CD14-positive monocyte (primary cell): Measurements from ENCODE around the gene MDGA2. TPM values are rescaled to one million over a fixed set of nuclear protein-coding genes. Genes with fewer than 3 reads are reported as not detected.

Experiments
- DNase-seq, 3 donors: peaks; one replicate each; pipeline ENCODE4 v3.0.0-alpha.2; 2011 to 2022
- H2AFZ ChIP-seq: 2 replicates; pipeline ENCODE4 v1.6.0; 2012; ENCODE audit warnings: mild to moderate bottlenecking, low read depth, low read length, inconsistent platforms; ENCODE audit not compliant: insufficient read depth, poor library complexity, severe bottlenecking
- H3K27ac ChIP-seq, 2 donors: 1 replicate in 1 of 2; 2 replicates in 1 of 2; pipeline ENCODE4 v1.5.1; 2012 to 2013; ENCODE audit warnings: low read length in 2 of 2, control low read depth in 1 of 2, inconsistent platforms in 1 of 2, low read depth in 1 of 2, mild to moderate bottlenecking in 1 of 2
- H3K27me3 ChIP-seq, 2 donors: one replicate each; pipeline versions ENCODE4 v1.6.0 to v1.6.1; 2011 to 2013; ENCODE audit warnings: low read length in 2 of 2; ENCODE audit not compliant: control insufficient read depth in 2 of 2, insufficient read depth in 2 of 2
- H3K36me3 ChIP-seq, 2 donors: replicated peaks in 1 of 2; 1 replicate in 1 of 2; 2 replicates in 1 of 2; pipeline versions ENCODE4 v1.5.1 to v1.6.1; 2012 to 2013; ENCODE audit warnings: low read length in 2 of 2, control low read depth in 1 of 2, inconsistent platforms in 1 of 2, mild to moderate bottlenecking in 1 of 2; ENCODE audit not compliant: insufficient read depth in 2 of 2, control insufficient read depth in 1 of 2
- H3K4me1 ChIP-seq, 2 donors: 1 replicate in 1 of 2; 2 replicates in 1 of 2; pipeline versions ENCODE4 v1.5.1 to v1.6.1; 2012 to 2013; ENCODE audit warnings: low read length in 2 of 2, control low read depth in 1 of 2, inconsistent platforms in 1 of 2, mild to moderate bottlenecking in 1 of 2, moderate library complexity in 1 of 2; ENCODE audit not compliant: insufficient read depth in 2 of 2, control insufficient read depth in 1 of 2
- H3K4me2 ChIP-seq: replicated peaks from 2 replicates; pipeline ENCODE3; 2012; ENCODE audit warnings: low read length, moderate library complexity, mild to moderate bottlenecking; ENCODE audit not compliant: poor library complexity, severe bottlenecking; ENCODE audit errors: extremely low read depth
- H3K4me3 ChIP-seq, 3 experiments: fragments of 200-600 bp in 1 of 3; sonication (generic) in 1 of 3; replicated peaks in 1 of 3; 1 replicate in 2 of 3; 2 replicates in 1 of 3; pipeline ENCODE4 v1.5.1; 2011 to 2013; ENCODE audit warnings: low read length in 3 of 3, mild to moderate bottlenecking in 3 of 3, control low read depth in 2 of 3, low read depth in 2 of 3, inconsistent platforms in 1 of 3, moderate library complexity in 1 of 3
- H3K79me2 ChIP-seq: 2 replicates; pipeline ENCODE4 v1.6.0; 2012; ENCODE audit warnings: mild to moderate bottlenecking, control low read depth, inconsistent platforms, low read length, moderate library complexity; ENCODE audit not compliant: insufficient read depth
- H3K9ac ChIP-seq: 2 replicates; pipeline ENCODE4 v1.6.0; 2017; ENCODE audit warnings: low read length, mild to moderate bottlenecking; ENCODE audit not compliant: insufficient read depth, poor library complexity, severe bottlenecking
- H3K9me3 ChIP-seq, 2 donors: replicated peaks in 1 of 2; 1 replicate in 1 of 2; 2 replicates in 1 of 2; pipeline versions ENCODE4 v1.5.1 to v1.6.1; 2012 to 2013; ENCODE audit warnings: low read length in 2 of 2, control low read depth in 1 of 2; ENCODE audit not compliant: control insufficient read depth in 1 of 2, insufficient read depth in 1 of 2
- H4K20me1 ChIP-seq: 2 replicates; pipeline ENCODE4 v1.6.0; 2012; ENCODE audit warnings: mild to moderate bottlenecking, low read length, control low read depth, moderate library complexity; ENCODE audit not compliant: insufficient read depth
- H3K27ac Mint-ChIP-seq, 7 donors: one replicate each; pipeline ENCODE4 v1.8.0; 2020; ENCODE audit warnings: mild to moderate bottlenecking in 7 of 7, mixed read lengths in 7 of 7, moderate library complexity in 6 of 7, inconsistent platforms in 2 of 7
- H3K27me3 Mint-ChIP-seq, 3 donors: one replicate each; pipeline ENCODE4 v1.8.0; 2021 to 2022; ENCODE audit warnings: low read depth in 3 of 3, mild to moderate bottlenecking in 3 of 3, mixed read lengths in 3 of 3, moderate library complexity in 3 of 3, inconsistent platforms in 1 of 3
- H3K36me3 Mint-ChIP-seq, 2 donors: one replicate each; pipeline ENCODE4 v1.8.0; 2020; ENCODE audit warnings: mixed read lengths in 2 of 2, inconsistent platforms in 1 of 2, mild to moderate bottlenecking in 1 of 2
- H3K4me1 Mint-ChIP-seq: one replicate; pipeline ENCODE4 v1.8.0; 2020; ENCODE audit warnings: mild to moderate bottlenecking, mixed read lengths
- H3K4me3 Mint-ChIP-seq, 2 donors: one replicate each; pipeline ENCODE4 v1.8.0; 2020; ENCODE audit warnings: mild to moderate bottlenecking in 2 of 2, mixed read lengths in 2 of 2, moderate library complexity in 1 of 2
- H3K9me3 Mint-ChIP-seq, 7 donors: one replicate each; pipeline ENCODE4 v1.8.0; 2020 to 2022; ENCODE audit warnings: mixed read lengths in 7 of 7, mild to moderate bottlenecking in 6 of 7, moderate library complexity in 6 of 7, inconsistent platforms in 2 of 7
- CTCF ChIP-seq: fragments of 200-600 bp; IDR thresholded peaks from one replicate; pipeline ENCODE4 v1.8.0; 2022; ENCODE audit warnings: antibody characterized with exemption, mild to moderate bottlenecking
- WGBS: methylation state at CpG from one replicate; pipeline ENCODE4 v1.1.5; 2013; ENCODE audit warnings: missing lambda C conversion rate; ENCODE audit not compliant: insufficient coverage; 5-methylcytosine and 5-hydroxymethylcytosine counted together
- intact Hi-C, 2 donors: fragments of 100-400 bp; cut with micrococcal nuclease; formaldehyde crosslinking; loops; one replicate each; pipeline versions ENCODE4 v1.15.0 to v1.15.1; 2023
- polyA plus RNA-seq, 3 donors: library from polyadenylated mRNA; depleted of rRNA in 1 of 3; unstranded in 2 of 3; stranded (reverse) in 1 of 3; fragments of 300-500 nt in 2 of 3; fragments of >200 nt in 1 of 3; fragmentation: Illumina TruSeq in 2 of 3; gene quantifications; 1 replicate in 2 of 3; 2 replicates in 1 of 3; pipeline ENCODE4 v1.2.3, GENCODE V29; 2012 to 2021

MDGA2 gene
- polyA plus RNA-seq, 3 donors: not detected

- no peaks in the 10 kb centered on the region for H3K9me3 ChIP-seq
- Mint-ChIP-seq H3K36me3 (no peaks in the 10 kb centered on the region), H3K9me3 (peaks cover 0 to 7% (median 0%) of the 10 kb centered on the region in 7 donors), H3K4me3 (no peak overlapping the region), H3K27ac (no peak overlapping the region), H3K4me1 (no peaks in the 10 kb centered on the region), H3K27me3 (no peaks in the 10 kb centered on the region)
- no peak for DNase-seq
- H3K27ac ChIP-seq: no peak overlapping the region
- no peak for TF ChIP-seq CTCF
- H3K36me3 ChIP-seq: no peaks in the 10 kb centered on the region
- no peak overlapping the region for H3K4me2 ChIP-seq
- intact Hi-C loops: no loop called here
- H3K4me3 ChIP-seq: no peak overlapping the region
- no peak overlapping the region for H3K9ac ChIP-seq
- H3K27me3 ChIP-seq: no peaks in the 10 kb centered on the region
- H3K79me2 ChIP-seq: no peaks in the 10 kb centered on the region
- no peak overlapping the region for H2AFZ ChIP-seq
- H3K4me1 ChIP-seq: no peaks in the 10 kb centered on the region
- H4K20me1 ChIP-seq: no peaks in the 10 kb centered on the region
- WGBS: 78% methylated on average over 3 of the region's 6 CpGs
These were observed 310.2 kb downstream of the MDGA2 start for GRCh38 chr14:47365233-47365632.

GRCh38 chr14:47353186-47353585 lies 322.2 kb downstream of the MDGA2 start:
- Mint-ChIP-seq H3K4me3 (no peak overlapping the region), H3K9me3 (peaks cover 2 to 15% (median 8%) of the 10 kb centered on the region in 7 donors), H3K36me3 (no peaks in the 10 kb centered on the region), H3K27ac (no peak overlapping the region), H3K4me1 (no peaks in the 10 kb centered on the region), H3K27me3 (no peaks in the 10 kb centered on the region)
- no peaks in the 10 kb centered on the region for H3K79me2 ChIP-seq
- DNase-seq: no peak
- no peak overlapping the region for H3K9ac ChIP-seq
- no peak overlapping the region for H3K27ac ChIP-seq
- H3K4me1 ChIP-seq: no peaks in the 10 kb centered on the region
- 60% methylated on average over 1 of the region's 4 CpGs for WGBS
- no peaks in the 10 kb centered on the region for H4K20me1 ChIP-seq
- no peak overlapping the region for H2AFZ ChIP-seq
- H3K4me3 ChIP-seq: no peak overlapping the region
- peaks cover 8 to 25% of the 10 kb centered on the region in 2 donors for H3K9me3 ChIP-seq
- no peak for TF ChIP-seq CTCF
- H3K27me3 ChIP-seq: no peaks in the 10 kb centered on the region
- H3K36me3 ChIP-seq: no peaks in the 10 kb centered on the region
- intact Hi-C loops: no loop called here
- no peak overlapping the region for H3K4me2 ChIP-seq
